K562 (cell line): ENCODE measurements around the gene FN1. TPM values are rescaled to one million over a fixed set of nuclear protein-coding genes. Genes with fewer than 3 reads are reported as not detected.

Source experiments
- ATAC-seq: fragments of 200-7000 bp; cut with Tn5 transposase; 3 replicates; pipeline ENCODE4 v1.9.1; 2020; ENCODE audit warnings: moderate library complexity
- BruUV-seq: library from RNA; stranded (reverse); fragments of 400-500 nt; replicated peaks from 2 replicates; lab custom pipeline; 2021; lab: Mats Ljungman, UMichigan
- CTCF ChIA-PET: fragments of 300-600 bp; formaldehyde crosslinking; extraction: SDS; loops from one replicate; lab custom pipeline; 2021; ENCODE audit warnings: low intra/inter-chr PET ratio; lab: Yijun Ruan, JAX
- POLR2A ChIA-PET: fragments of 300-600, 350-650 bp; sonication (Branson Sonifier 250); formaldehyde crosslinking; extraction: SDS; loops from one replicate; lab custom pipeline; 2021; ENCODE audit warnings: antibody characterized with exemption, inconsistent platforms; lab: Yijun Ruan, JAX
- DNase-seq, 4 experiments: peaks; one replicate each; pipeline versions ENCODE4 v3.0.0 to v3.0.0-alpha.2; 2011 to 2018; ENCODE audit warnings: low spot score in 3 of 4, mixed read lengths in 3 of 4; ENCODE audit errors: extremely low read depth in 1 of 4
- FAIRE-seq: peaks from 2 replicates; lab custom pipeline; 2011; peaks lifted over from hg19 to GRCh38; lab: Jason Lieb, UNC
- H2AFZ ChIP-seq: 2 replicates; pipeline ENCODE4 v1.6.0; 2011; ENCODE audit warnings: low read depth, low read length, control low read depth, inconsistent platforms
- H3K27ac ChIP-seq: fragments of 200-600 bp; 3 replicates; pipeline ENCODE4 v1.8.0; 2011; ENCODE audit warnings: low read depth, mild to moderate bottlenecking, control low read depth, inconsistent platforms, low read length, moderate library complexity, mixed read lengths; ENCODE audit errors: extremely low read depth
- H3K27me3 ChIP-seq, 2 experiments: fragments of 300-600 bp in 1 of 2; 2 replicates in 1 of 2; 3 replicates in 1 of 2; pipeline versions ENCODE4 v1.6.0 to v1.8.0; 2011; ENCODE audit warnings: inconsistent platforms in 2 of 2, low read length in 2 of 2, mild to moderate bottlenecking in 1 of 2, mixed read lengths in 1 of 2, moderate library complexity in 1 of 2; ENCODE audit not compliant: control insufficient read depth in 2 of 2, insufficient read depth in 2 of 2
- H3K36me3 ChIP-seq: fragments of 300-600 bp; 3 replicates; pipeline ENCODE4 v1.8.0; 2011; ENCODE audit warnings: mild to moderate bottlenecking, low read length, inconsistent platforms; ENCODE audit not compliant: control insufficient read depth, insufficient read depth
- H3K4me1 ChIP-seq, 2 experiments: fragments of 200-600 bp in 1 of 2; replicated peaks in 1 of 2; 2 replicates in 1 of 2; 3 replicates in 1 of 2; pipeline versions ENCODE4 v1.5.1 to v1.8.0; 2011; ENCODE audit warnings: inconsistent platforms in 2 of 2, low read length in 2 of 2, mild to moderate bottlenecking in 1 of 2, mixed read lengths in 1 of 2, moderate library complexity in 1 of 2; ENCODE audit not compliant: control insufficient read depth in 2 of 2, insufficient read depth in 2 of 2
- H3K4me2 ChIP-seq: 2 replicates; pipeline ENCODE4 v1.6.1; 2011; ENCODE audit warnings: low read length, control low read depth, inconsistent platforms, mixed read lengths; ENCODE audit not compliant: insufficient read depth
- H3K4me3 ChIP-seq: fragments of 200-600 bp; sonication (generic), shearing (Covaris generic); 2 replicates; pipeline ENCODE4 v1.5.1; 2016; ENCODE audit warnings: control low read depth, inconsistent platforms
- H3K79me2 ChIP-seq: fragments of 200-600 bp; 3 replicates; pipeline ENCODE4 v1.8.0; 2011; ENCODE audit warnings: low read length, inconsistent platforms; ENCODE audit not compliant: control insufficient read depth, insufficient read depth
- H3K9ac ChIP-seq, 2 experiments: 2 replicates each; pipeline versions ENCODE4 v1.6.0 to v1.6.1; 2011; ENCODE audit warnings: low read depth in 2 of 2, low read length in 2 of 2, control low read depth in 1 of 2, inconsistent platforms in 1 of 2, mild to moderate bottlenecking in 1 of 2, mixed read lengths in 1 of 2; ENCODE audit not compliant: insufficient read depth in 1 of 2
- H3K9me1 ChIP-seq: one replicate; pipeline ENCODE4 v1.6.0; 2011; ENCODE audit warnings: inconsistent platforms, mild to moderate bottlenecking, low read length, moderate library complexity; ENCODE audit not compliant: control insufficient read depth, insufficient read depth
- H3K9me3 ChIP-seq: replicated peaks from 2 replicates; pipeline ENCODE4 v1.5.1; 2011; ENCODE audit warnings: low read depth, low read length, inconsistent platforms; ENCODE audit not compliant: control insufficient read depth, insufficient read depth
- H4K20me1 ChIP-seq: replicated peaks from 2 replicates; pipeline ENCODE4 v1.6.1; 2011; ENCODE audit warnings: low read length, inconsistent platforms, mixed read lengths; ENCODE audit not compliant: control insufficient read depth, insufficient read depth
- BCOR ChIP-seq: fragments of 450-650 bp; IDR thresholded peaks from 2 replicates; pipeline ENCODE4 v1.6.1; 2016
- CBX8 ChIP-seq: fragments of 200-600 bp; sonication (generic); IDR thresholded peaks from 2 replicates; pipeline ENCODE4 v1.6.1; 2012; ENCODE audit warnings: borderline replicate concordance, mixed run types, low read depth, mild to moderate bottlenecking, moderate library complexity, mixed read lengths, low read length, control low read depth, inconsistent platforms; ENCODE audit not compliant: poor library complexity, severe bottlenecking; ENCODE audit errors: extremely low read depth
- E2F3 ChIP-seq: fragments of 250-450 bp; sonication (Bioruptor Pico); IDR thresholded peaks from 2 replicates; pipeline ENCODE4 v1.4.0; 2020; ENCODE audit warnings: mild to moderate bottlenecking
- ELF4 ChIP-seq: fragments of 450-650 bp; formaldehyde crosslinking; IDR thresholded peaks from 2 replicates; pipeline ENCODE4 v1.4.0; 2022; ENCODE audit warnings: missing genetic modification characterization
- ESRRA ChIP-seq: fragments of 450-650 bp; IDR thresholded peaks from 2 replicates; pipeline ENCODE4 v1.6.1; 2014; ENCODE audit warnings: low read depth, mild to moderate bottlenecking, moderate library complexity, borderline replicate concordance
- KDM1A ChIP-seq, 2 experiments: fragments of 450-650 bp; IDR thresholded peaks; 2 replicates each; pipeline ENCODE4 v1.6.1; 2016; ENCODE audit warnings: mild to moderate bottlenecking in 2 of 2
- NCOA6 ChIP-seq: fragments of 450-650 bp; IDR thresholded peaks from 2 replicates; pipeline ENCODE4 v1.6.1; 2017; ENCODE audit warnings: mild to moderate bottlenecking
- SLC30A9 ChIP-seq: fragments of 250-450 bp; sonication (Bioruptor Pico); IDR thresholded peaks from 2 replicates; pipeline ENCODE4 v1.8.0; 2022; ENCODE audit warnings: mild to moderate bottlenecking, moderate library complexity
- SMAD3 ChIP-seq: fragments of 450-650 bp; formaldehyde crosslinking; conservative IDR thresholded peaks from 2 replicates; pipeline ENCODE4 v1.4.0; 2020; ENCODE audit warnings: mild to moderate bottlenecking
- SRSF3 ChIP-seq: fragments of 200-400 bp; formaldehyde crosslinking; IDR thresholded peaks from 2 replicates; pipeline ENCODE4 v1.6.1; 2016; ENCODE audit warnings: mild to moderate bottlenecking, low read length, moderate library complexity; ENCODE audit not compliant: insufficient read depth
- TEAD1 ChIP-seq, 2 experiments: fragments of 450-650 bp in 1 of 2; sonication (generic) in 1 of 2; formaldehyde crosslinking; IDR thresholded peaks; 2 replicates each; pipeline versions ENCODE4 v1.4.0 to v1.8.0; 2020 to 2022; ENCODE audit warnings: mild to moderate bottlenecking in 2 of 2, missing genetic modification reagents in 1 of 2
- ZNF699 ChIP-seq: fragments of 250-450 bp; sonication (Bioruptor Pico); IDR thresholded peaks from 2 replicates; pipeline ENCODE4 v1.8.0; 2021; ENCODE audit warnings: mild to moderate bottlenecking, moderate library complexity; ENCODE audit not compliant: insufficient replicate concordance
- WGBS: fragments of 100-300 bp; shearing (Covaris generic); methylation state at CpG from one replicate; pipeline ENCODE4 v1.1.6; 2016; ENCODE audit warnings: low coverage, mixed read lengths; ENCODE audit not compliant: insufficient coverage; ENCODE audit errors: missing lambda C conversion rate; 5-methylcytosine and 5-hydroxymethylcytosine counted together
- in situ Hi-C: fragments of 300-500 bp; cut with MboI; formaldehyde crosslinking; loops from 4 replicates; pipeline ENCODE4 v1.15.0; 2018; ENCODE audit warnings: inconsistent platforms, mixed read lengths
- intact Hi-C: fragments of 100-400 bp; cut with micrococcal nuclease; formaldehyde crosslinking; loops from 2 replicates; pipeline ENCODE4 v1.14.2; 2022
- polyA plus RNA-seq, 8 experiments: library from polyadenylated mRNA; depleted of rRNA in 4 of 8; stranded (reverse) in 5 of 8; unstranded in 3 of 8; fragments of >200 nt; fragmentation: Nextera tagmentation in 2 of 8; fragmentation: Illumina TruSeq in 1 of 8; extraction: Ambion mirVana in 2 of 8; extraction: Trizol in 1 of 8; gene quantifications; 2 replicates each; pipeline versions ENCODE4 v1.2.1 to v1.2.3, GENCODE V29; 2011 to 2014; ENCODE audit warnings: inconsistent platforms in 1 of 8, missing spikeins in 1 of 8
- total RNA-seq, 7 experiments: library from RNA; depleted of rRNA in 6 of 7; stranded (reverse); fragments of >200 nt in 6 of 7; fragmentation: Illumina TruSeq in 2 of 7; extraction: Trizol in 2 of 7; gene quantifications; 2 replicates each; pipeline versions ENCODE4 v1.2.1 to v1.2.3, GENCODE V29; 2011 to 2021; ENCODE audit warnings: low replicate concordance in 1 of 7
- TF ChIP-seq, protein P1 (sequence below): sonication (generic); formaldehyde crosslinking; IDR thresholded peaks from 2 replicates; pipeline ENCODE4 v1.8.1; 2023; ENCODE audit warnings: mild to moderate bottlenecking, missing genetic modification reagents
- TF ChIP-seq, protein P2 (sequence below): fragments of 450-650 bp; formaldehyde crosslinking; IDR thresholded peaks from 2 replicates; pipeline ENCODE4 v1.4.0; 2022; ENCODE audit warnings: missing genetic modification characterization
- TF ChIP-seq, protein P3 (sequence below): fragments of 250-450 bp; sonication (Bioruptor Pico); IDR thresholded peaks from 2 replicates; pipeline ENCODE4 v1.9.0; 2021; ENCODE audit warnings: mild to moderate bottlenecking, inconsistent platforms

Gene FN1
- total and polyA plus RNA-seq, 9 of the 15 experiments (the other 6 are each of a cell fraction or from before 2014, with no cell fraction given), result 7.4 to 19.1 (median 11.2) TPM

DNA sequence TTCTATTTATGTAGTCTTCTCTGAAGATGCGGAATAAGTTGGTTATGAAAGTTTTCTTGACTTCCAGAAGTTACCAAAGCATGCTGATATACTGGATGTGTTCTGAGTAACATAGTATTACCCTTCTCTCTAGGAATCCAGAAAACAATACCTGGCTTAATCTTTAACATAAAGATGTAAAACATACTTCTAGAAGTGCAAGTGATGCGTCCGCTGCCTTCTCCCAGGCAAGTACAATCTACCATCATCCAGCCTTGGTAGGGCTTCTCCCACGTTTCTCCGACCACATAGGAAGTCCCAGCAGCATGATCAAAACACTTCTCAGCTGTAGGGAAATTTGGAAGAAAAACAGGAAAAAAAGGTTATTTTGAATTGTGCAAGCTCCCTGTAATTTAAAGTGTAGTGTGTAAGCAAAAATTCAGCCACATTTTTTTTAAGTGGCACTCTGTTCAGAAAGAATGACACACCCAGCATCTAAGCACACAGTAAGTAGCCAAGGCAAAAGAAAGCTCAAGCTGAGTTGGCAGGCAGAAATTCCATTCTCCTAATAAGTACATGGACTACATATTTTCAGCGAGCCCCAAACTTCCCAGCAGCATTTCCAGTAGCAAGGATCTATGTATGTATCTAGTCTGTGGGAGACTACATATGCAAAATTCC lies 5.2 kb downstream of the FN1 start:
- Histone ChIP-seq H3K79me2 (no peaks in the 10 kb centered on the region), H3K9ac (no peak overlapping the region), H3K4me3 (no peak overlapping the region), H3K9me1 (no peaks in the 10 kb centered on the region), H3K9me3 (no peaks in the 10 kb centered on the region; the same call in 1 of the 2 replicates), H3K4me2 (no peak overlapping the region), H3K4me1 (peaks cover 0 to 4% of the 10 kb centered on the region in 2 experiments; a peak in 1 of 5 replicates)
- no peak for FAIRE-seq
- CTCF ChIA-PET, result no interaction called here
- POLR2A ChIA-PET, result no interaction called here
- TF ChIP-seq, protein P1, sequence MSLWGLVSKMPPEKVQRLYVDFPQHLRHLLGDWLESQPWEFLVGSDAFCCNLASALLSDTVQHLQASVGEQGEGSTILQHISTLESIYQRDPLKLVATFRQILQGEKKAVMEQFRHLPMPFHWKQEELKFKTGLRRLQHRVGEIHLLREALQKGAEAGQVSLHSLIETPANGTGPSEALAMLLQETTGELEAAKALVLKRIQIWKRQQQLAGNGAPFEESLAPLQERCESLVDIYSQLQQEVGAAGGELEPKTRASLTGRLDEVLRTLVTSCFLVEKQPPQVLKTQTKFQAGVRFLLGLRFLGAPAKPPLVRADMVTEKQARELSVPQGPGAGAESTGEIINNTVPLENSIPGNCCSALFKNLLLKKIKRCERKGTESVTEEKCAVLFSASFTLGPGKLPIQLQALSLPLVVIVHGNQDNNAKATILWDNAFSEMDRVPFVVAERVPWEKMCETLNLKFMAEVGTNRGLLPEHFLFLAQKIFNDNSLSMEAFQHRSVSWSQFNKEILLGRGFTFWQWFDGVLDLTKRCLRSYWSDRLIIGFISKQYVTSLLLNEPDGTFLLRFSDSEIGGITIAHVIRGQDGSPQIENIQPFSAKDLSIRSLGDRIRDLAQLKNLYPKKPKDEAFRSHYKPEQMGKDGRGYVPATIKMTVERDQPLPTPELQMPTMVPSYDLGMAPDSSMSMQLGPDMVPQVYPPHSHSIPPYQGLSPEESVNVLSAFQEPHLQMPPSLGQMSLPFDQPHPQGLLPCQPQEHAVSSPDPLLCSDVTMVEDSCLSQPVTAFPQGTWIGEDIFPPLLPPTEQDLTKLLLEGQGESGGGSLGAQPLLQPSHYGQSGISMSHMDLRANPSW (CRISPR knock-in tag), result no peak
- TF ChIP-seq, protein P2, sequence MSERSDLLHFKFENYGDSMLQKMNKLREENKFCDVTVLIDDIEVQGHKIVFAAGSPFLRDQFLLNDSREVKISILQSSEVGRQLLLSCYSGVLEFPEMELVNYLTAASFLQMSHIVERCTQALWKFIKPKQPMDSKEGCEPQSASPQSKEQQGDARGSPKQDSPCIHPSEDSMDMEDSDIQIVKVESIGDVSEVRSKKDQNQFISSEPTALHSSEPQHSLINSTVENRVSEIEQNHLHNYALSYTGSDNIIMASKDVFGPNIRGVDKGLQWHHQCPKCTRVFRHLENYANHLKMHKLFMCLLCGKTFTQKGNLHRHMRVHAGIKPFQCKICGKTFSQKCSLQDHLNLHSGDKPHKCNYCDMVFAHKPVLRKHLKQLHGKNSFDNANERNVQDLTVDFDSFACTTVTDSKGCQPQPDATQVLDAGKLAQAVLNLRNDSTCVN (CRISPR knock-in tag), result no peak
- TF ChIP-seq ELF4 (CRISPR knock-in tag) (no peak), SRSF3 (no peak), TEAD1 (CRISPR knock-in tag; IDR thresholded peaks at IDR 0.05) (no peak), SLC30A9 (no peak), ZNF699 (CRISPR knock-in tag) (no peak), E2F3 (CRISPR knock-in tag) (no peak), ESRRA (no peak), CBX8 (no peak), KDM1A (IDR thresholded peaks at IDR 0.05) (no peak), BCOR (no peak), NCOA6 (no peak), SMAD3 (no peak)
- TF ChIP-seq, protein P3, sequence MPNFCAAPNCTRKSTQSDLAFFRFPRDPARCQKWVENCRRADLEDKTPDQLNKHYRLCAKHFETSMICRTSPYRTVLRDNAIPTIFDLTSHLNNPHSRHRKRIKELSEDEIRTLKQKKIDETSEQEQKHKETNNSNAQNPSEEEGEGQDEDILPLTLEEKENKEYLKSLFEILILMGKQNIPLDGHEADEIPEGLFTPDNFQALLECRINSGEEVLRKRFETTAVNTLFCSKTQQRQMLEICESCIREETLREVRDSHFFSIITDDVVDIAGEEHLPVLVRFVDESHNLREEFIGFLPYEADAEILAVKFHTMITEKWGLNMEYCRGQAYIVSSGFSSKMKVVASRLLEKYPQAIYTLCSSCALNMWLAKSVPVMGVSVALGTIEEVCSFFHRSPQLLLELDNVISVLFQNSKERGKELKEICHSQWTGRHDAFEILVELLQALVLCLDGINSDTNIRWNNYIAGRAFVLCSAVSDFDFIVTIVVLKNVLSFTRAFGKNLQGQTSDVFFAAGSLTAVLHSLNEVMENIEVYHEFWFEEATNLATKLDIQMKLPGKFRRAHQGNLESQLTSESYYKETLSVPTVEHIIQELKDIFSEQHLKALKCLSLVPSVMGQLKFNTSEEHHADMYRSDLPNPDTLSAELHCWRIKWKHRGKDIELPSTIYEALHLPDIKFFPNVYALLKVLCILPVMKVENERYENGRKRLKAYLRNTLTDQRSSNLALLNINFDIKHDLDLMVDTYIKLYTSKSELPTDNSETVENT, result no peak
- TF ChIP-seq, all 486 proteins: peak for 0
- no TSS peak for BruUV-seq
- DNase-seq (no peak), ATAC-seq (no peak)
- intact Hi-C loops, result no loop called here
- WGBS, result 65% methylated on average over 6 of the region's 6 CpGs
- H4K20me1 ChIP-seq, result no peaks in the 10 kb centered on the region
- H3K27ac ChIP-seq, result no peak overlapping the region
- H2AFZ ChIP-seq, result no peak overlapping the region
- no peaks in the 10 kb centered on the region for H3K36me3 ChIP-seq
- in situ Hi-C loops, result no loop called here
- H3K27me3 ChIP-seq, result no peaks in the 10 kb centered on the region
